Astrocyte (in vitro differentiated cells and primary cell): ENCODE results near the gene ECSIT. TPM values are rescaled to one million over a fixed set of nuclear protein-coding genes. Genes with fewer than 3 reads are reported as not detected.

Source experiments
- DNase-seq: peaks from one replicate; pipeline ENCODE4 v3.0.0-alpha.2; 2010; ENCODE audit warnings: low read depth
- FAIRE-seq: peaks from 2 replicates; lab custom pipeline; 2011; peaks lifted over from hg19 to GRCh38; lab: Jason Lieb, UNC
- H2AFZ ChIP-seq: 2 replicates; pipeline ENCODE4 v1.6.0; 2012; ENCODE audit warnings: low read depth, low read length, inconsistent platforms
- H3K27ac ChIP-seq: 2 replicates; pipeline ENCODE4 v1.5.1; 2011; ENCODE audit warnings: low read depth, low read length, inconsistent platforms
- H3K27me3 ChIP-seq: 2 replicates; pipeline ENCODE4 v1.6.0; 2011; ENCODE audit warnings: low read length, inconsistent platforms; ENCODE audit not compliant: insufficient read depth
- H3K36me3 ChIP-seq: 2 replicates; pipeline ENCODE4 v1.5.1; 2011; ENCODE audit warnings: low read length, inconsistent platforms; ENCODE audit not compliant: insufficient read depth
- H3K4me1 ChIP-seq: 2 replicates; pipeline ENCODE4 v1.5.1; 2011; ENCODE audit warnings: low read length, inconsistent platforms; ENCODE audit not compliant: insufficient read depth
- H3K4me2 ChIP-seq: 2 replicates; pipeline ENCODE4 v1.6.0; 2012; ENCODE audit warnings: low read length, inconsistent platforms
- H3K4me3 ChIP-seq: 2 replicates; pipeline ENCODE4 v1.5.1; 2011; ENCODE audit warnings: low read depth, mild to moderate bottlenecking, low read length, inconsistent platforms; ENCODE audit not compliant: insufficient read depth
- H3K79me2 ChIP-seq: 2 replicates; pipeline ENCODE4 v1.6.0; 2012; ENCODE audit warnings: mild to moderate bottlenecking, low read length, inconsistent platforms; ENCODE audit not compliant: insufficient read depth
- H3K9ac ChIP-seq: 2 replicates; pipeline ENCODE4 v1.6.0; 2012; ENCODE audit warnings: mild to moderate bottlenecking, low read length, inconsistent platforms
- H3K9me3 ChIP-seq: 2 replicates; pipeline ENCODE4 v1.5.1; 2012; ENCODE audit warnings: low read depth, mild to moderate bottlenecking, low read length, inconsistent platforms; ENCODE audit not compliant: insufficient read depth
- H4K20me1 ChIP-seq: 2 replicates; pipeline ENCODE4 v1.6.0; 2012; ENCODE audit warnings: low read length, inconsistent platforms; ENCODE audit not compliant: insufficient read depth
- H3K27ac Mint-ChIP-seq: one replicate; pipeline ENCODE4 v1.8.0; 2021; ENCODE audit warnings: mild to moderate bottlenecking, mixed read lengths; ENCODE audit not compliant: unreplicated experiment
- H3K27me3 Mint-ChIP-seq: one replicate; pipeline ENCODE4 v1.8.0; 2021; ENCODE audit warnings: low read depth, mixed read lengths; ENCODE audit not compliant: unreplicated experiment
- H3K36me3 Mint-ChIP-seq: one replicate; pipeline ENCODE4 v1.8.0; 2021; ENCODE audit warnings: low read depth, mixed read lengths; ENCODE audit not compliant: unreplicated experiment
- H3K4me1 Mint-ChIP-seq: one replicate; pipeline ENCODE4 v1.8.0; 2021; ENCODE audit warnings: low read depth, mixed read lengths; ENCODE audit not compliant: unreplicated experiment
- H3K4me3 Mint-ChIP-seq: one replicate; pipeline ENCODE4 v1.8.0; 2021; ENCODE audit warnings: mild to moderate bottlenecking, moderate library complexity, mixed read lengths; ENCODE audit not compliant: unreplicated experiment
- H3K9me3 Mint-ChIP-seq: one replicate; pipeline ENCODE4 v1.8.0; 2021; ENCODE audit warnings: mild to moderate bottlenecking, mixed read lengths; ENCODE audit not compliant: unreplicated experiment
- EZH2 ChIP-seq: IDR thresholded peaks from 2 replicates; pipeline ENCODE4 v1.6.1; 2012; ENCODE audit warnings: mild to moderate bottlenecking, low read length, inconsistent platforms; ENCODE audit not compliant: insufficient read depth
- total RNA-seq: library from RNA; stranded (reverse); gene quantifications from 2 replicates; pipeline ENCODE4 v1.2.1, GENCODE V29; 2021
- TF ChIP-seq, protein P1 (sequence below): IDR thresholded peaks from 2 replicates; pipeline ENCODE4 v1.5.1; 2011; ENCODE audit warnings: low read depth, mild to moderate bottlenecking, inconsistent platforms, low read length, moderate library complexity; ENCODE audit not compliant: insufficient read depth

Gene ECSIT
- total RNA-seq, 1 donor from 2014 or later = 21.9 TPM

DNA sequence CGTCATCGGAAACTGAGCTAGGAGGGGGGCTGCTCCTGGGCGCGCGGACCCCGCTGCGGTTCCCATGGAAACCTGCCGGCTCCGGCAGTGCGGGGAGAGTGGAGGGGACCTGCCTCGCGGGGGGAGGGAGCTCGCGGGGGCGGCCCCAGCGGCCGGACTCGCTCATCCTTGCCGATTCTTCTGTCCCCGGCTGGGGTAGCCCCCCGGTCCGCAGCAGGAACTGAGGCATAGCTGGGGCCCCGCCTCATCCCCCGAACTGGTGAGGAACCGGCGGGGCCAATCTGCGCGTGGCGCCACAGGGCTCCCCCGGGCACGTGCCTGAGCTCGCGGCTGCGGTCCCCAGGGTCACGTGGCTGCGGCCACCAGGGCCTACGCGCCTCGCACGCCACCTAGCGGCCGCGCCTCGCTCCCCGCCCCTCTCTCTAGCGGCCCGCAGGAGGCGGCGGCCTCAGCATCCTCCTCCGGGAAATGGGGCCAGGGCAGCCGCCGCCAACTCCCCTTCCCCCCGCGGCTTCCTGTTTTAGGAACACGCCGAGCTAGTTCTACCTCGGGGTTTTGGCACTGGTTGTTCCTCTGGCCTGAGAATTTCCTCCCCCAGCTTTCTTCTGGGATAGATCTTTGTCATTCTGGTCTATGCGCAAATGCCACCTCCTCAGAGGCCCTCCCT lies 46.4 kb downstream of the ECSIT start:
- Histone ChIP-seq H3K4me2 (peak overlapping the region; percentile 73), H3K9ac (no peak overlapping the region), H3K9me3 (no peaks in the 10 kb centered on the region), H4K20me1 (peaks cover 9% of the 10 kb centered on the region), H3K4me1 (peaks cover 3% of the 10 kb centered on the region), H3K27me3 (peaks cover 15% of the 10 kb centered on the region), H2AFZ (peak overlapping the region; percentile 41), H3K79me2 (no peaks in the 10 kb centered on the region), H3K27ac (no peak overlapping the region), H3K4me3 (peak overlapping the region; percentile 28), H3K36me3 (no peaks in the 10 kb centered on the region)
- FAIRE-seq (no peak), DNase-seq (peak; percentile 25)
- TF ChIP-seq EZH2 = no peak
- TF ChIP-seq, protein P1, sequence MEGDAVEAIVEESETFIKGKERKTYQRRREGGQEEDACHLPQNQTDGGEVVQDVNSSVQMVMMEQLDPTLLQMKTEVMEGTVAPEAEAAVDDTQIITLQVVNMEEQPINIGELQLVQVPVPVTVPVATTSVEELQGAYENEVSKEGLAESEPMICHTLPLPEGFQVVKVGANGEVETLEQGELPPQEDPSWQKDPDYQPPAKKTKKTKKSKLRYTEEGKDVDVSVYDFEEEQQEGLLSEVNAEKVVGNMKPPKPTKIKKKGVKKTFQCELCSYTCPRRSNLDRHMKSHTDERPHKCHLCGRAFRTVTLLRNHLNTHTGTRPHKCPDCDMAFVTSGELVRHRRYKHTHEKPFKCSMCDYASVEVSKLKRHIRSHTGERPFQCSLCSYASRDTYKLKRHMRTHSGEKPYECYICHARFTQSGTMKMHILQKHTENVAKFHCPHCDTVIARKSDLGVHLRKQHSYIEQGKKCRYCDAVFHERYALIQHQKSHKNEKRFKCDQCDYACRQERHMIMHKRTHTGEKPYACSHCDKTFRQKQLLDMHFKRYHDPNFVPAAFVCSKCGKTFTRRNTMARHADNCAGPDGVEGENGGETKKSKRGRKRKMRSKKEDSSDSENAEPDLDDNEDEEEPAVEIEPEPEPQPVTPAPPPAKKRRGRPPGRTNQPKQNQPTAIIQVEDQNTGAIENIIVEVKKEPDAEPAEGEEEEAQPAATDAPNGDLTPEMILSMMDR = peak; percentile 18
- peak overlapping the region; percentile 60 for H3K4me3 Mint-ChIP-seq
- H3K27me3 Mint-ChIP-seq = peaks cover 31% of the 10 kb centered on the region
- peaks cover 1% of the 10 kb centered on the region for H3K9me3 Mint-ChIP-seq
- H3K36me3 Mint-ChIP-seq = peaks cover 8% of the 10 kb centered on the region
- no peaks in the 10 kb centered on the region for H3K4me1 Mint-ChIP-seq
- no peak overlapping the region for H3K27ac Mint-ChIP-seq

DNA sequence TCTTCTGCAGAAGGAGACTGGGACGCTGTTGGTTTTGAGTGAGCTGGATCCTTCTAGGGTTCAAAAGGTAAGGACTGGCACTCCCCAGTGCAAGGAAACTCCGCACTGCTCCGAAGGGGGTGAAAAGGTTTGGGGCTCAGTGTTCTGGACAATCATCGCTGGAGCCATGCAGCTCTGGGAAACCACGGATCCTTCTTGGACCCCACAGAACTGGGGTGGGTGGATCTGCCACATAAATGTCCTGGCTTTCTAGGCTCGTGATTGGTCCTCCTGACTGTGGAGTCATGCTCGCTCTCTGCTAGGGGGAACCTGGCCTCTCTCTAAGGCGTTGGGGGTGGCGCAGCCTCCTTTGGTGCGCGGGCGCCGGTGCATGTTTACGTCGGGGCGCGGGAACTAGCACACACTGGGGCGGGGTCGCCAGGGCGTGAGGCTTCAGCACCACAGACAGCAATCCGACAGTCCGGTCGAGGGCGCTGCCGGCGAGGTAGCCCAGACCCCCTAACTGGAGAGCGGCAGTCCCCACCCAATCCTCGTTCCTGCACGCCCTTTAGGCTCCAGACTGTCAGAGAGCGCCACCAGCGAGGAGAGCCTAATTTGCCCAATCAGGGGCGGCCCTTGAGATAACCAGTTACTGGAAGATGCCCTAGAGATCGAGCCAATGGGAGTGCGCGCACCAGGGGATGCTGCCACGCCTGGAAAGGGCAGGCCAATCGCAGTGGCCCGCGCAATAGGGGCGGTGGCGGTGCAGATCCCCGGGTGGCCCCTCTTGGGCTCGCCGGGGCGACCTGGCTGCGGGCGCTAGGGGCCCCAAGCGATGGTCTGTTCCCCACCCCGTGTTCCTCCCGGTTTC lies 47.2 kb downstream of the ECSIT start:
- H3K9me3 ChIP-seq = no peaks in the 10 kb centered on the region
- no peak overlapping the region for H3K27ac ChIP-seq
- H3K4me3 ChIP-seq = peak overlapping the region; percentile 28
- Mint-ChIP-seq H3K27ac (no peak overlapping the region), H3K36me3 (peaks cover 8% of the 10 kb centered on the region), H3K9me3 (peaks cover 1% of the 10 kb centered on the region), H3K27me3 (peaks cover 31% of the 10 kb centered on the region), H3K4me3 (peak overlapping the region; percentile 60), H3K4me1 (no peaks in the 10 kb centered on the region)
- H3K4me1 ChIP-seq = peaks cover 3% of the 10 kb centered on the region
- H3K36me3 ChIP-seq = no peaks in the 10 kb centered on the region
- H3K9ac ChIP-seq = no peak overlapping the region
- H4K20me1 ChIP-seq = peaks cover 9% of the 10 kb centered on the region
- FAIRE-seq (no peak), DNase-seq (peak; percentile 70)
- peak overlapping the region; percentile 73 for H3K4me2 ChIP-seq
- peaks cover 15% of the 10 kb centered on the region for H3K27me3 ChIP-seq
- H2AFZ ChIP-seq = peak overlapping the region; percentile 41
- TF ChIP-seq EZH2 = peak; percentile 68
- TF ChIP-seq, protein P1 = no peak
- H3K79me2 ChIP-seq = no peaks in the 10 kb centered on the region
